Panc1 (cell line): ENCODE measurements around the gene PCDH20. TPM values are rescaled to one million over a fixed set of nuclear protein-coding genes. Genes with fewer than 3 reads are reported as not detected.

Experiments
- ATAC-seq: fragments of 200-7000 bp; cut with Tn5 transposase; 2 replicates; pipeline ENCODE4 v1.9.1; 2020; ENCODE audit warnings: mild to moderate bottlenecking, moderate library complexity
- BruUV-seq: library from RNA; stranded (reverse); fragments of 400-500 nt; replicated peaks from 2 replicates; lab custom pipeline; 2021; lab: Mats Ljungman, UMichigan
- CTCF ChIA-PET: fragments of 300-600 bp; sonication (Branson Sonifier 250); formaldehyde crosslinking; loops from one replicate; lab custom pipeline; 2022; ENCODE audit warnings: antibody characterized with exemption; lab: Charles Lee
- POLR2A ChIA-PET: fragments of 300-600 bp; sonication (Branson Sonifier 250); formaldehyde crosslinking; loops from one replicate; lab custom pipeline; 2022; ENCODE audit warnings: antibody characterized with exemption; lab: Charles Lee
- DNase-seq: peaks from one replicate; pipeline ENCODE4 v3.0.0-alpha.2; 2010; ENCODE audit warnings: low read depth, low spot score
- H3K27ac ChIP-seq: 2 replicates; pipeline ENCODE4 v1.5.1; 2011; ENCODE audit warnings: mild to moderate bottlenecking, low read length, inconsistent platforms
- H3K27me3 ChIP-seq: fragments of 200-500 bp; sonication (Bioruptor generic); 2 replicates; pipeline ENCODE4 v1.6.0; 2014; ENCODE audit warnings: low read length, inconsistent platforms; ENCODE audit not compliant: control insufficient read depth, insufficient read depth
- H3K36me3 ChIP-seq: fragments of 200-500 bp; sonication (Bioruptor generic); 2 replicates; pipeline ENCODE4 v1.5.1; 2014; ENCODE audit warnings: inconsistent platforms, mild to moderate bottlenecking, low read length, moderate library complexity; ENCODE audit not compliant: control insufficient read depth, insufficient read depth
- H3K4me1 ChIP-seq: 2 replicates; pipeline ENCODE4 v1.5.1; 2011; ENCODE audit warnings: inconsistent platforms, mild to moderate bottlenecking, low read length, moderate library complexity; ENCODE audit not compliant: control insufficient read depth, insufficient read depth
- H3K4me3 ChIP-seq, 2 experiments: 2 replicates each; pipeline ENCODE4 v1.5.1; 2011 to 2012; ENCODE audit warnings: low read depth in 2 of 2, low read length in 2 of 2, mild to moderate bottlenecking in 2 of 2, inconsistent platforms in 1 of 2, moderate library complexity in 1 of 2
- H3K9me3 ChIP-seq: fragments of 200-500 bp; sonication (Bioruptor generic); 2 replicates; pipeline ENCODE4 v1.5.1; 2014; ENCODE audit warnings: low read depth, mild to moderate bottlenecking, inconsistent platforms, low read length, moderate library complexity; ENCODE audit not compliant: control insufficient read depth, insufficient read depth
- POLR2AphosphoS5 ChIP-seq: IDR thresholded peaks from 2 replicates; pipeline ENCODE4 v1.6.1; 2012; ENCODE audit warnings: mild to moderate bottlenecking, low read depth, low read length, moderate library complexity
- REST ChIP-seq, 2 experiments: IDR thresholded peaks; 2 replicates each; pipeline ENCODE4 v1.6.1; 2011 to 2012; ENCODE audit warnings: low read depth in 2 of 2, control low read depth in 1 of 2, low read length in 1 of 2, mild to moderate bottlenecking in 1 of 2, moderate library complexity in 1 of 2; ENCODE audit not compliant: insufficient read depth in 1 of 2
- SIN3A ChIP-seq: IDR thresholded peaks from 2 replicates; pipeline ENCODE4 v1.6.1; 2012; ENCODE audit warnings: low read depth, mild to moderate bottlenecking, low read length, moderate library complexity, borderline replicate concordance; ENCODE audit not compliant: insufficient read depth
- TCF7L2 ChIP-seq: IDR thresholded peaks from 2 replicates; pipeline ENCODE4 v1.6.1; 2011; ENCODE audit warnings: mild to moderate bottlenecking, low read depth, low read length, inconsistent platforms
- in situ Hi-C: cut with HindIII; loops from 2 replicates; pipeline ENCODE4 v1.10.0; 2016; ENCODE audit warnings: low sequenced_read_pairs, low pct_unique_long_range_greater_than_20kb
- intact Hi-C: fragments of 100-400 bp; cut with micrococcal nuclease; formaldehyde crosslinking; loops from one replicate; pipeline ENCODE4 v1.10.0; 2022; ENCODE audit not compliant: unreplicated experiment
- total RNA-seq: library from RNA; stranded (reverse); gene quantifications from one replicate; pipeline ENCODE4 v1.2.1, GENCODE V29; 2021; ENCODE audit not compliant: unreplicated experiment
- TF ChIP-seq, protein P1 (sequence below): fragments of 450-650 bp; IDR thresholded peaks from 2 replicates; pipeline ENCODE4 v1.5.1; 2017; ENCODE audit warnings: mild to moderate bottlenecking

The PCDH20 gene
- total RNA-seq, 1 experiment from 2014 or later = 3.4 TPM

DNA sequence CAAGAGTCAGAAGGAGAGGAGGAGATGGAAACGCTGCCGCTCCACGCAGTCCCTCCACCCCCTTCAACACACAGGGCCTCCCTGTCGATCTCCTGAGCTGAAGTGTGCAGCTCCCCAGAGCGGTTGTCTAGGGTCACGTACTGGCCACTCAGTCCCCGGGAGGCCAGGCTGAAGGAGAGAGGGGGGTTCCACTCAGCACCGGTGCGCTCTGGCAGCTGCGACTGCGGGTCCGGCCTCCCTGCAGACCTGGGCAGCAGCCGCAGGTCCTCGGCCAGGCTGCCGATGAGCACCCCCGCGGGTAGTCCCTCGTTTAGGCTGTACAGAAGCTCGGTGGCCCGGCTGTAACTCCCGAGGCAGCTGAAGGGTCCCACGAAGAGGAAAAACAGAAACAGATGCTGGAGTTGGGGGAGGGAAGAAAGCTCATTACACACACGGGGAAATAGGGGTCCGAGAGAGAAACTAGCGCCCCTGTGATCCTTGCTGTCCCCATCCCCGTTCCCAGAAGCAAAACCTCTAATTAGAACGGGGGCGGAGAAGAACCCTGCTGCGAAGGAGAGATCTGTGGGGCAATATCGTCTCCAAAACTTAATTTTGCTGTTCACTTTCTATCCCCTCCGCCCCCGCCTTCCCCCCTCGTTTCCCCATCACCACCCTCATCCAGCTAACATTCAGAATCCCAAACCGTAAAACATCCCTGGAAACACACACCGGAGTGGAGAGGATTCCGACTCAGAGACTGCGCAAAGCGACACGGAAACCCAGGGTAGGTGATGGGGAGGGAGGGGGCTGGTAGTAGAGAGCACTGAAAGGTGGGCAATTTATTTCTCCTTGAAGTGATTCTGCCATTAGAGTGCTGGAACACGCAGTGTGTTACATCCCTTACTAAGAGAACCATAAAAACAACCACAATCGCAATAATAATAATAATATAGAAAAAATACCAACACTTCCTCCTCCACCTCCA, 1.8 kb downstream of the PCDH20 start:
- no peak for TF ChIP-seq REST (IDR thresholded peaks at IDR 0.05; ENCODE audit: insufficient read depth in 1 of 2, low read depth in 2 of 2, low read length in 1 of 2)
- no peak for TF ChIP-seq SIN3A
- TF ChIP-seq POLR2AphosphoS5 = no peak
- TF ChIP-seq, protein P1, sequence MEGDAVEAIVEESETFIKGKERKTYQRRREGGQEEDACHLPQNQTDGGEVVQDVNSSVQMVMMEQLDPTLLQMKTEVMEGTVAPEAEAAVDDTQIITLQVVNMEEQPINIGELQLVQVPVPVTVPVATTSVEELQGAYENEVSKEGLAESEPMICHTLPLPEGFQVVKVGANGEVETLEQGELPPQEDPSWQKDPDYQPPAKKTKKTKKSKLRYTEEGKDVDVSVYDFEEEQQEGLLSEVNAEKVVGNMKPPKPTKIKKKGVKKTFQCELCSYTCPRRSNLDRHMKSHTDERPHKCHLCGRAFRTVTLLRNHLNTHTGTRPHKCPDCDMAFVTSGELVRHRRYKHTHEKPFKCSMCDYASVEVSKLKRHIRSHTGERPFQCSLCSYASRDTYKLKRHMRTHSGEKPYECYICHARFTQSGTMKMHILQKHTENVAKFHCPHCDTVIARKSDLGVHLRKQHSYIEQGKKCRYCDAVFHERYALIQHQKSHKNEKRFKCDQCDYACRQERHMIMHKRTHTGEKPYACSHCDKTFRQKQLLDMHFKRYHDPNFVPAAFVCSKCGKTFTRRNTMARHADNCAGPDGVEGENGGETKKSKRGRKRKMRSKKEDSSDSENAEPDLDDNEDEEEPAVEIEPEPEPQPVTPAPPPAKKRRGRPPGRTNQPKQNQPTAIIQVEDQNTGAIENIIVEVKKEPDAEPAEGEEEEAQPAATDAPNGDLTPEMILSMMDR = no peak
- TF ChIP-seq TCF7L2 = no peak
- no peaks in the 10 kb centered on the region for H3K27me3 ChIP-seq
- no peak for DNase-seq
- no TSS peak for BruUV-seq
- in situ Hi-C loops (no loop called here), intact Hi-C loops (loop anchor here (5.0 to 10.0 kb wide), 2 partner anchors 127 to 789 kb away; no protein-coding TSS in a partner anchor)
- no peaks in the 10 kb centered on the region for H3K36me3 ChIP-seq
- no peaks in the 10 kb centered on the region; the same call in 1 of the 2 replicates for H3K4me1 ChIP-seq
- H3K4me3 ChIP-seq = peak overlapping the region; percentile 44 to 63
- H3K9me3 ChIP-seq = no peaks in the 10 kb centered on the region
- H3K27ac ChIP-seq = no peak overlapping the region
- ChIA-PET CTCF (no interaction called here), POLR2A (no interaction called here)
- ATAC-seq = no peak

DNA sequence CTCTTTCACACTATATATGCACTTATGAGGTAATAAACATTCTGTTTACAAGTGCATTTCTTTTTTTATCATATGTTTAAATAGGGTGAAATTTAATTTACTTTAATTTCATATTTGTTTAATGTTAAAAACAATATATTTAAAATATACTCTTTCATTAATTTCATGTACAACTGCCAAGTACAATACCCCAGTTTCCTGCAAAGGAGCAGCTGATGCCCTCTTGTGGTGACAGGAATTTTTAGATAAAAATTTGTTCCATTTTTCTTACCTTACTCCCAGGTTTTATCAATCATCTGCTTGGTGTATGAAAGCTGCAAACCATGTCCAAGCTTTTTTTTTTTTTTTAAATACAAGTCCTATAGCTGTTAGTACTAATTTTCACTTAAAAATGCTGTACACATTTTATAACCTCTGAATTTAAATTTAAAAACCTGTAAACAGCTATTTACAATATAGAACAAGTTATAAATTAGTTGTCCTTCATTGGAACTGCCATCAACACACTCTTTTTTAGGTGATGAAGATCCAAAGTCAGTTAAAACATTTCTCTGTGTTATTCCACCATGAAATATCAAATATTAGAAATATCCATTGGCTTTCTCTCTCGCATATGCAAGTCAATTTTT, 4.9 kb downstream of the PCDH20 start:
- Histone ChIP-seq H3K36me3 (no peaks in the 10 kb centered on the region), H3K27me3 (no peaks in the 10 kb centered on the region), H3K9me3 (no peaks in the 10 kb centered on the region), H3K4me1 (no peaks in the 10 kb centered on the region), H3K27ac (no peak overlapping the region; the same call in 1 of the 2 replicates), H3K4me3 (no peak overlapping the region)
- in situ Hi-C loops = no loop called here
- no TSS peak for BruUV-seq
- CTCF ChIA-PET = interaction anchor here (0.7 kb wide), 1 partner anchor 119 kb away, joined by 4 read pairs; no protein-coding TSS in a partner anchor
- POLR2A ChIA-PET = no interaction called here
- DNase-seq = peak; percentile 1
- ATAC-seq = no peak
- TF ChIP-seq, protein P1 = peak; percentile 65; the same call in 1 of the 2 replicates
- no peak for TF ChIP-seq TCF7L2
- intact Hi-C loops = loop anchor here (5.0 to 10.0 kb wide), 2 partner anchors 123 to 786 kb away; no protein-coding TSS in a partner anchor
